CD4-positive, alpha-beta T cell treated with Interferon gamma for 1 hour (primary cell): ENCODE results near the gene DTNB.

ENCODE experiments used
- DNase-seq: peaks from one replicate; pipeline ENCODE4 v3.0.0-alpha.2; 2020

Gene DTNB

GRCh38 chr2:25492726-25493125 is 180.7 kb downstream of the DTNB start:
- DNase-seq, result no peak

- no peak for DNase-seq
These were observed 181.3 kb downstream of the DTNB start for GRCh38 chr2:25491966-25492532.

- DNase-seq, result no peak
These were observed 182.2 kb downstream of the DTNB start for GRCh38 chr2:25491003-25491696.

GRCh38 chr2:25490217-25490616 is 183.2 kb downstream of the DTNB start:
- DNase-seq, result no peak

- no peak for DNase-seq
These were observed 183.7 kb downstream of the DTNB start for GRCh38 chr2:25489631-25490030.

GRCh38 chr2:25483607-25484266 is 189.6 kb downstream of the DTNB start:
- DNase-seq, result no peak

GRCh38 chr2:25482341-25482740 is 191.0 kb downstream of the DTNB start:
- no peak for DNase-seq

- DNase-seq, result no peak
These were observed 191.7 kb downstream of the DTNB start for GRCh38 chr2:25481381-25482300.

GRCh38 chr2:25480561-25480960 is 192.8 kb downstream of the DTNB start:
- DNase-seq, result no peak

- no peak for DNase-seq
These were observed 193.6 kb downstream of the DTNB start for GRCh38 chr2:25479761-25480160.

- no peak for DNase-seq
These were observed 194.6 kb downstream of the DTNB start for GRCh38 chr2:25478736-25479135.

- no peak for DNase-seq
These were observed 199.5 kb downstream of the DTNB start for GRCh38 chr2:25473758-25474340.

- no peak for DNase-seq
These were observed 200.2 kb downstream of the DTNB start for GRCh38 chr2:25473131-25473530.

- DNase-seq, result no peak
These were observed 202.6 kb downstream of the DTNB start for GRCh38 chr2:25470806-25471205.

- no peak for DNase-seq
These were observed 205.6 kb downstream of the DTNB start for GRCh38 chr2:25467743-25468142.

GRCh38 chr2:25462021-25462420 is 211.4 kb downstream of the DTNB start:
- no peak for DNase-seq

GRCh38 chr2:25460261-25460905 is 213.0 kb downstream of the DTNB start:
- no peak for DNase-seq

GRCh38 chr2:25454824-25455611 is 218.4 kb downstream of the DTNB start:
- DNase-seq, result no peak

GRCh38 chr2:25453199-25453905 is 220.0 kb downstream of the DTNB start:
- no peak for DNase-seq

- no peak for DNase-seq
These were observed 224.6 kb downstream of the DTNB start for GRCh38 chr2:25448808-25449207.

GRCh38 chr2:25447018-25447417 is 226.4 kb downstream of the DTNB start:
- no peak for DNase-seq
